Adrenal gland (tissue), 12 donors: Measurements from ENCODE around the gene FRS2. TPM values are rescaled to one million over a fixed set of nuclear protein-coding genes. Genes with fewer than 3 reads are reported as not detected.

ENCODE experiments used
- DNase-seq, 7 donors: peaks; one replicate each; pipeline ENCODE4 v3.0.0-alpha.2; 2019 to 2020
- H3K27ac ChIP-seq, 5 donors: fragments of 200-600 bp; sonication (generic) in 4 of 5; 1 replicate in 3 of 5; 2 replicates in 2 of 5; pipeline versions ENCODE4 v1.5.1 to v1.8.0; 2016 to 2020; ENCODE audit warnings: mild to moderate bottlenecking in 1 of 5
- H3K27me3 ChIP-seq: fragments of 200-600 bp; 2 replicates; pipeline ENCODE4 v1.8.0; 2021
- H3K36me3 ChIP-seq, 2 donors: fragments of 200-600 bp; replicated peaks in 1 of 2; 1 replicate in 1 of 2; 2 replicates in 1 of 2; pipeline versions ENCODE4 v1.5.1 to v1.8.0; 2018 to 2022
- H3K4me1 ChIP-seq, 2 donors: fragments of 200-600 bp; replicated peaks in 1 of 2; 1 replicate in 1 of 2; 2 replicates in 1 of 2; pipeline versions ENCODE4 v1.5.1 to v1.8.0; 2018 to 2021
- H3K4me3 ChIP-seq, 4 donors: fragments of 200-600 bp; sonication (generic) in 3 of 4; one replicate each; pipeline ENCODE4 v1.5.1; 2016 to 2018
- H3K9me3 ChIP-seq, 3 donors: fragments of 200-600 bp; sonication (generic) in 1 of 3; replicated peaks in 1 of 3; 1 replicate in 2 of 3; 2 replicates in 1 of 3; pipeline versions ENCODE4 v1.5.1 to v1.8.0; 2016 to 2021
- CTCF ChIP-seq, 6 experiments: fragments of 450-650 bp in 4 of 6; fragments of 200-600 bp in 2 of 6; sonication (generic) in 1 of 6; IDR thresholded peaks; 1 replicate in 5 of 6; 2 replicates in 1 of 6; pipeline versions ENCODE4 v1.5.1 to v1.8.0; 2016 to 2021; ENCODE audit warnings: antibody characterized with exemption in 6 of 6, mild to moderate bottlenecking in 2 of 6, moderate library complexity in 1 of 6
- POLR2A ChIP-seq, 2 donors: fragments of 450-650 bp; IDR thresholded peaks; one replicate each; pipeline ENCODE4 v1.6.1; 2017; ENCODE audit warnings: antibody characterized with exemption in 2 of 2, mild to moderate bottlenecking in 2 of 2, moderate library complexity in 1 of 2
- WGBS, 4 donors: extraction: QIAGEN DNeasy Blood & Tissue Kit in 2 of 4; methylation state at CpG; one replicate each; pipeline versions ENCODE4 v1.1.5 to v1.1.7; 2013 to 2017; 5-methylcytosine and 5-hydroxymethylcytosine counted together
- intact Hi-C, 2 donors: fragments of 100-400 bp; cut with DNase I; formaldehyde crosslinking; loops; one replicate each; pipeline versions ENCODE4 v1.14.1 to v1.15.0; 2022 to 2023
- polyA plus RNA-seq, 3 donors: library from polyadenylated mRNA; stranded (reverse); fragments of 200-250 nt in 2 of 3; fragments of 350-450 nt in 1 of 3; fragmentation: Illumina TruSeq in 1 of 3; extraction: RNeasy Lipid Tissue Mini Kit (QIAGEN cat#74804) in 1 of 3; gene quantifications; one replicate each; pipeline ENCODE4 v1.2.3, GENCODE V29; 2013 to 2014
- total RNA-seq, 9 donors: library from RNA; depleted of rRNA in 4 of 9; stranded (reverse); fragments of >200 nt in 4 of 9; fragments of 120-200 nt in 1 of 9; fragmentation: NEBNext Ultra II Directional in 1 of 9; extraction: Animal tissue kit (Norgen Biotek cat#: 25700) in 1 of 9; gene quantifications; one replicate each; pipeline versions ENCODE4 v1.1.0 to v1.2.4, GENCODE V29; 2013 to 2023
- donor health status: healthy with polysubstance abuse.
- donor health status: Bipolar disorder and iron deficiency.
- donor health status: DM: yes; HTN: yes; CAD: no.
- donor health status: DM: no; HTN: no; CAD: no.
- donor health status: DM: no; HTN: no; CAD: no.
- donor health status: DM: yes; HTN: yes; CAD: no.

Gene FRS2
- total and polyA plus RNA-seq, 12 donors: 4.8 to 86.1 (median 45.1) TPM

GRCh38 chr12:69459477-69459876 lies 10.7 kb upstream of the FRS2 start:
- Histone ChIP-seq H3K27me3 (no peaks in the 10 kb centered on the region), H3K4me3 (no peak overlapping the region), H3K9me3 (no peaks in the 10 kb centered on the region), H3K4me1 (no peaks in the 10 kb centered on the region), H3K36me3 (no peaks in the 10 kb centered on the region), H3K27ac (no peak overlapping the region)
- no peak for DNase-seq
- intact Hi-C loops: no loop called here
- 72 to 93% (median 78%) methylated on average over 3 of the region's 3 CpGs for WGBS, 4 donors
- TF ChIP-seq CTCF (IDR thresholded peaks at IDR 0.05): no peak
- no peak for TF ChIP-seq POLR2A (IDR thresholded peaks at IDR 0.05)

GRCh38 chr12:69464428-69464827 lies 5.8 kb upstream of the FRS2 start:
- peaks cover 0 to under 1% of the 10 kb centered on the region in 2 donors for H3K4me1 ChIP-seq
- peak in 1 of 7 donors; percentile 12 for DNase-seq
- intact Hi-C loops: no loop called here
- H3K27ac ChIP-seq: no peak overlapping the region
- TF ChIP-seq POLR2A (IDR thresholded peaks at IDR 0.05): no peak
- H3K9me3 ChIP-seq: no peaks in the 10 kb centered on the region
- H3K4me3 ChIP-seq: no peak overlapping the region
- 24 to 55% (median 37%) methylated on average over 1 of the region's 1 CpG for WGBS, 4 donors
- no peaks in the 10 kb centered on the region for H3K36me3 ChIP-seq
- H3K27me3 ChIP-seq: no peaks in the 10 kb centered on the region

- DNase-seq: no peak
- H3K9me3 ChIP-seq: no peaks in the 10 kb centered on the region
- TF ChIP-seq POLR2A (IDR thresholded peaks at IDR 0.05): no peak
- TF ChIP-seq CTCF (IDR thresholded peaks at IDR 0.05): no peak
- H3K36me3 ChIP-seq: no peaks in the 10 kb centered on the region
- H3K27me3 ChIP-seq: no peaks in the 10 kb centered on the region
- intact Hi-C loops: loop anchor here in 1 of 2 donors (5.0 kb wide), 1 partner anchor 105 kb away; no protein-coding TSS in a partner anchor
- no peak overlapping the region for H3K27ac ChIP-seq
- H3K4me3 ChIP-seq: no peak overlapping the region
- 82 to 93% (median 92%) methylated on average over 1 of the region's 1 CpG for WGBS, 4 donors
- peaks cover 13 to 15% of the 10 kb centered on the region in 2 donors for H3K4me1 ChIP-seq
Measured at GRCh38 chr12:69466867-69467266, 3.3 kb upstream of the FRS2 start.

DNA sequence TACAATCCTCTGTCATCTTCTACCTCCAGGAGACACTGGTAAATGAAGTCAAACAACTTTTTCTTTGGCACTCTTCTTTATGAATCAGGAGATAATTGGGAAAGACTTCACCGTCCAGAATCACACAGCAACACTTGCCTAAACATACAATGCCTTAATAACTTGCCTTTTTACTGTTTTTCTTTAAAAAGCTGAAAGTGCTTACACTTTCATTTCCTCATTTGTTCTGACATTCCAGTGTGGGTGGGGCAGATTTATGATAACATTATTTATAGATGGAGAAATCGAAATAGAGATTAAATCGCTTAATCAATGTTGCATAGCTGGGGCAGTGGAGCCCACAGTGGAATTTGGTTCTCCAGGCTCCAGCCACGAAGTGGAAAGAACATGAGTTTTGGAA lies 2.8 kb upstream of the FRS2 start:
- TF ChIP-seq CTCF (IDR thresholded peaks at IDR 0.05) (no peak), POLR2A (IDR thresholded peaks at IDR 0.05) (no peak)
- intact Hi-C loops: loop anchor here in 1 of 2 donors (5.0 kb wide), 1 partner anchor 105 kb away; no protein-coding TSS in a partner anchor
- WGBS, 4 donors: 66 to 71% (median 68%) methylated on average over 4 of the region's 4 CpGs

More for the DNA sequence above, 2.8 kb upstream of the FRS2 start:
- Histone ChIP-seq H3K27me3 (no peaks in the 10 kb centered on the region), H3K4me3 (no peak overlapping the region), H3K27ac (no peak overlapping the region), H3K36me3 (no peaks in the 10 kb centered on the region), H3K9me3 (no peaks in the 10 kb centered on the region), H3K4me1 (peaks cover 18% of the 10 kb centered on the region in 2 donors)
- no peak for DNase-seq
